Mesenchymal stem cell (in vitro differentiated cells and primary cell): ENCODE data around the gene HRC.

ENCODE experiments used
- DNase-seq: peaks from one replicate; pipeline ENCODE4 v3.0.0-alpha.2; 2013
- H2AFZ ChIP-seq: one replicate; pipeline ENCODE4 v1.6.1; 2013; ENCODE audit warnings: low read depth, mild to moderate bottlenecking, control low read depth, inconsistent platforms, low read length, moderate library complexity
- H2AK5ac ChIP-seq: 2 replicates; pipeline ENCODE4 v1.6.1; 2013; ENCODE audit warnings: low read length, moderate library complexity, mild to moderate bottlenecking, inconsistent platforms; ENCODE audit not compliant: severe bottlenecking
- H2BK120ac ChIP-seq: one replicate; pipeline ENCODE4 v1.6.1; 2013; ENCODE audit warnings: low read depth, mild to moderate bottlenecking, inconsistent platforms, low read length, moderate library complexity
- H2BK12ac ChIP-seq, 2 experiments: one replicate each; pipeline ENCODE4 v1.6.1; 2013; ENCODE audit warnings: inconsistent platforms in 2 of 2, low read length in 2 of 2, mild to moderate bottlenecking in 2 of 2, moderate library complexity in 2 of 2, control low read depth in 1 of 2
- H2BK15ac ChIP-seq: one replicate; pipeline ENCODE4 v1.6.1; 2013; ENCODE audit warnings: mild to moderate bottlenecking, low read depth, inconsistent platforms; ENCODE audit not compliant: poor library complexity, severe bottlenecking
- H2BK5ac ChIP-seq: 2 replicates; pipeline ENCODE4 v1.6.1; 2013; ENCODE audit warnings: low read depth, mild to moderate bottlenecking, low read length, control low read depth, inconsistent platforms; ENCODE audit not compliant: poor library complexity, severe bottlenecking
- H3K14ac ChIP-seq, 2 experiments: one replicate each; pipeline ENCODE4 v1.6.1; 2013; ENCODE audit warnings: inconsistent platforms in 2 of 2, low read length in 2 of 2, control low read depth in 1 of 2, mild to moderate bottlenecking in 1 of 2, moderate library complexity in 1 of 2
- H3K18ac ChIP-seq, 2 experiments: one replicate each; pipeline ENCODE4 v1.6.1; 2013; ENCODE audit warnings: inconsistent platforms in 2 of 2, low read length in 2 of 2, control low read depth in 1 of 2, low read depth in 1 of 2, mild to moderate bottlenecking in 1 of 2
- H3K23ac ChIP-seq, 2 experiments: one replicate each; pipeline ENCODE4 v1.6.1; 2013; ENCODE audit warnings: inconsistent platforms in 2 of 2, low read length in 2 of 2, mild to moderate bottlenecking in 2 of 2, moderate library complexity in 2 of 2, control low read depth in 1 of 2
- H3K27ac ChIP-seq: 2 replicates; pipeline ENCODE4 v1.5.1; 2013; ENCODE audit warnings: mild to moderate bottlenecking, moderate library complexity, low read length, control low read depth, inconsistent platforms; ENCODE audit not compliant: poor library complexity, severe bottlenecking
- H3K27me3 ChIP-seq, 2 experiments: 2 replicates each; pipeline versions ENCODE4 v1.6.1 to v1.7.0; 2013; ENCODE audit warnings: low read length in 2 of 2, mild to moderate bottlenecking in 2 of 2, moderate library complexity in 2 of 2, control low read depth in 1 of 2, inconsistent platforms in 1 of 2; ENCODE audit not compliant: control insufficient read depth in 1 of 2, insufficient read depth in 1 of 2
- H3K36me3 ChIP-seq, 2 experiments: 2 replicates each; pipeline versions ENCODE4 v1.6.1 to v1.7.0; 2013; ENCODE audit warnings: low read length in 2 of 2, control low read depth in 1 of 2, inconsistent platforms in 1 of 2, low read depth in 1 of 2, mild to moderate bottlenecking in 1 of 2; ENCODE audit not compliant: insufficient read depth in 2 of 2, control insufficient read depth in 1 of 2
- H3K4ac ChIP-seq, 2 experiments: one replicate each; pipeline ENCODE4 v1.6.1; 2013; ENCODE audit warnings: inconsistent platforms in 2 of 2, low read length in 2 of 2, mild to moderate bottlenecking in 2 of 2, moderate library complexity in 2 of 2, control low read depth in 1 of 2, low read depth in 1 of 2
- H3K4me1 ChIP-seq: 2 replicates; pipeline ENCODE4 v1.6.1; 2013; ENCODE audit warnings: low read depth, low read length, control low read depth; ENCODE audit not compliant: control insufficient read depth, insufficient read depth
- H3K4me2 ChIP-seq: 2 replicates; pipeline ENCODE4 v1.6.1; 2013; ENCODE audit warnings: low read length, mild to moderate bottlenecking, inconsistent platforms; ENCODE audit not compliant: poor library complexity, severe bottlenecking
- H3K4me3 ChIP-seq, 2 experiments: 2 replicates each; pipeline versions ENCODE4 v1.5.1 to v1.7.0; 2013; ENCODE audit warnings: low read length in 2 of 2, mild to moderate bottlenecking in 2 of 2, control low read depth in 1 of 2, low read depth in 1 of 2; ENCODE audit not compliant: insufficient read depth in 1 of 2
- H3K79me1 ChIP-seq: replicated peaks from 2 replicates; pipeline ENCODE4 v1.6.1; 2013; ENCODE audit warnings: mild to moderate bottlenecking, control low read depth, low read length, inconsistent platforms; ENCODE audit not compliant: poor library complexity, severe bottlenecking
- H3K9ac ChIP-seq: 2 replicates; pipeline ENCODE4 v1.7.0; 2013; ENCODE audit warnings: mild to moderate bottlenecking, low read length, moderate library complexity
- H3K9me3 ChIP-seq: 2 replicates; pipeline ENCODE4 v1.7.0; 2013; ENCODE audit warnings: mild to moderate bottlenecking, low read length; ENCODE audit not compliant: control insufficient read depth
- H4K8ac ChIP-seq: one replicate; pipeline ENCODE4 v1.6.1; 2013; ENCODE audit warnings: inconsistent platforms, mild to moderate bottlenecking, low read length, moderate library complexity
- H4K91ac ChIP-seq: one replicate; pipeline ENCODE4 v1.6.1; 2013; ENCODE audit warnings: mild to moderate bottlenecking, low read length, inconsistent platforms
- WGBS: methylation state at CpG from one replicate; pipeline ENCODE4 v1.1.7; 2013; ENCODE audit warnings: mixed read lengths; 5-methylcytosine and 5-hydroxymethylcytosine counted together

Gene HRC

DNA sequence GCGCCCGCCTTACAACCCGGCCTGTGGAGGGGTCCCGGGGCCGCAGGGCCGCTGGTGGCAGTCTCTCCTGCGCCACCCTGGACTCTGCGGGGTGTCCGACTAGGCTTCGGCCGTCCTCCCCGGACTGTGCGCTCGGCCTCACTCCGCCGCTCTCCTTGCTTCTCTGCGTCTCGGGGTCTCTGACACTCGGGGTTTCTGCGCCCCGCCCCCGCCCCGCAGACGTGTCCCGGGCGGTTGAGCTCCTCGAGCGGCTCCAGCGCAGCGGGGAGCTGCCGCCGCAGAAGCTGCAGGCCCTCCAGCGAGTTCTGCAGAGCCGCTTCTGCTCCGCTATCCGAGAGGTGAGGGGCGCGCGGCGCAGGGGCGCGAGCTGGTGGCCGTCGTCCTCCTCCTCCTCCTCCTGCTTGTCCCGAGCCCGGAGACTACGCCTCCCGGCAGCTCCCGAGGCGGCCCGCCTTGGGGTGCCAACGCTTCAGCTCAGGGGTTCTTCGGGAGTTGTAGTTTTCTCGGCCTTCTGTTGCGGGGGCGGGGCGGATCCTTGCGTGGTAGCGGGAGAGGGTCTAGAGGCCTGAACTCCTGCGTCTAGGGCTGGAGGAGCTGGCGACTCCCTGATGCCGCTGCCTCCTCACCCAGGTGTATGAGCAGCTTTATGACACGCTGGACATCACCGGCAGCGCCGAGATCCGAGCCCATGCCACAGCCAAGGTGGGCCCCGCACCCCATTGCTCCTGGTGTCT, 40.4 kb downstream of the HRC start:
- H4K91ac ChIP-seq = no peak overlapping the region
- peak overlapping the region; percentile 90 for H2AFZ ChIP-seq
- H3K79me1 ChIP-seq = peaks cover 5% of the 10 kb centered on the region

DNA sequence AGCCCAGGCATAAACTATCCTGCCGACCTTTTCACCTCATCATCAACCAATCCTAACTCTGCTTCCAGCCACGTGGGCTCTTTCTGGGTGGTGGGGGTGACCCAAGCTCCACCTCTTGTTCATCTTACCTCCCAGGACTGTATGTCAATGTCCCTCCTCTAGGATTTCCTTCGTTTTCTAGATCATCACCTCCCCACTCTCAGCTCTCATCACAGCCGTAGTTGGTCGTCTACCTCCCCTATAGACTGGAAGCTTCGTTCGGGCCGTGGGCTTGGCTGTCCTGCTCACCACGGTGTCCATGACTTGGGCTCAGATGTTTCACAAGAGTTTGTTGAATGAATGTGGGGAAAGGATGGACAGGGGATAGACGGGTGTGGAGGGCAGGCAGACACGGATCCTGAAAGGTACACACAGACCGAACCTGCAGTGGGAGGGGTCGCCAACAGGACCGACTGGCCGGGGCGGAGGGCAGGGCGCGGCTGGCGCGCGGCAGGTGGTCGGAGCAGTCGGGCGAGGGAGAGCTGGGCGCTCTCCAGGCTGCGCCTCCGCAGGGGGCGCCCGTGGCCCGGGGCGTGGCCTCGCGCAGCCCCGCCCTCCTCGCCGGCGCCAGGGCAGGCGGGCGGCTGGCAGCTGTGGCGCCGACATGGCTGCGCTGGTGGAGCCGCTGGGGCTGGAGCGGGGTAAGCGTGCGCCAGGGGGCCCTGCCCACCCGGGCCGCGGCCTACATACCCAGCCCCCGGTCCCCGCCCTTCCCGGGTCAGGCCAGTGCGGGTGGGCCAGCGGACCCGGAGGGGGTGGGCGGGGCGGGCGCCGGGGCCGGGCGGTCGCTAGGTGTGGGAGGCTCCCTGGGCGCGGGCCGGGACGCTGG, 41.2 kb downstream of the HRC start, which contains the start of gene LIN7B:
Gene LIN7B (plus strand): TSS at position 609 of the 868 bp plus-strand sequence. CDS start 35 bp downstream, at position 644.
- Histone ChIP-seq H2BK120ac (peak within 1 kb of the TSS; percentile 30), H3K4ac (peak within 1 kb of the TSS; percentile 24 to 80), H3K4me1 (peaks cover 19% of the 10 kb centered on the region), H4K8ac (no peak within 1 kb of the TSS), H3K23ac (peak within 1 kb of the TSS in 1 of 2 experiments; percentile 46), H4K91ac (no peak within 1 kb of the TSS), H2BK12ac (peak within 1 kb of the TSS in 1 of 2 experiments; percentile 81), H3K4me2 (peak within 1 kb of the TSS; percentile 94), H2AFZ (peak within 1 kb of the TSS; percentile 90), H3K36me3 (peaks cover 10 to 15% of the 10 kb centered on the region in 2 experiments), H2BK15ac (peak within 1 kb of the TSS; percentile 97), H3K9me3 (no peaks in the 10 kb centered on the region), H3K27ac (no peak within 1 kb of the TSS), H3K4me3 (peak within 1 kb of the TSS; percentile 84 to 85), H3K9ac (peak within 1 kb of the TSS; percentile 80), H2AK5ac (no peak within 1 kb of the TSS), H3K27me3 (no peaks in the 10 kb centered on the region), H2BK5ac (no peak within 1 kb of the TSS), H3K18ac (peak within 1 kb of the TSS; percentile 63 to 93), H3K14ac (peak within 1 kb of the TSS in 1 of 2 experiments; percentile 96), H3K79me1 (peaks cover 6% of the 10 kb centered on the region)
- peak; percentile 57 for DNase-seq
- WGBS = 3% methylated on average over 43 of the region's 66 CpGs

More for the DNA sequence above, 40.4 kb downstream of the HRC start:
- Histone ChIP-seq H3K4me3 (peak overlapping the region; percentile 84 to 85), H3K9ac (peak overlapping the region; percentile 80), H3K9me3 (no peaks in the 10 kb centered on the region), H3K23ac (peak overlapping the region in 1 of 2 experiments; percentile 46), H3K4me1 (peaks cover 25% of the 10 kb centered on the region), H3K18ac (peak overlapping the region; percentile 63 to 93), H2AK5ac (no peak overlapping the region), H3K14ac (peak overlapping the region in 1 of 2 experiments; percentile 96), H3K36me3 (peaks cover 2 to 9% of the 10 kb centered on the region in 2 experiments), H3K27ac (no peak overlapping the region), H2BK12ac (peak overlapping the region in 1 of 2 experiments; percentile 81), H2BK5ac (no peak overlapping the region), H3K27me3 (no peaks in the 10 kb centered on the region), H2BK15ac (peak overlapping the region; percentile 97), H2BK120ac (peak overlapping the region; percentile 30), H4K8ac (no peak overlapping the region), H3K4ac (peak overlapping the region; percentile 24 to 80), H3K4me2 (peak overlapping the region; percentile 94)
- WGBS = 11% methylated on average over 54 of the region's 68 CpGs
- DNase-seq = peak; percentile 58

DNA sequence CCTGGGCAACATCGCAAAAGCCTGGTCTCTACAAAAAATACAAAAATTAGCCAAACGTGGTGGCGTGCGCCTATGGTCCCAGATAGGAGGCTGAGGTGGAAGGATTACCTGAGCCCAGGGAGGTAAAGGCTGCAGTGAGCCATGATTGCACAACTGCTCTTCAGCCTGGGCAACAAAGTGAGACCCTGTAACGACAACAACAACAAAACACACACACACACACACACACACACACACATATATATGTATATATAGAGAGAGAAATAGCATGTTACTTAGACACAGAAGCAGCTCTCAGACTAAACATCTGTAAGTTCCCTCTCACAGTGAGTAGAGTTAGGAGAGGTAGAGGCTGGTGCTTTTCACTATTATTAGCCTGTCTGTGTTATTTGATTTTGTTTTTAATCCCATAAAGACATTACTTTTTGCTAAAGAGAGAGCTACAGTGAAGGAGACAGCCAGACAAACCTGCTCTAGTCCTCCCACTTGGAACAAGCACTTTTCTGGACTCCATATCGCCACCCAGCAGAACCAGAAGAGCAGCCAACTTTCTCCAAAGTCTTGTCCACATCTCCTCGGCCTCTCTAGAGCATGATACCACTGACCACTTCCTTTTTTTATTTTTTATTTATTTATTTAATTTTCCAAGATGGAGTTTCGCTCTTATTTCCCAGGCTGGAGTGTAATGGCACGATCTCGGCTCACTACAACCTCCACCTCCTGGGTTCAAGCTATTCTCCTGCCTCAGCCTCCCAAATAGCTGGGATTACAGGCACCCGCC, 43.8 kb downstream of the HRC start:
- Histone ChIP-seq H2AFZ (no peak overlapping the region), H3K27me3 (no peaks in the 10 kb centered on the region), H3K9ac (no peak overlapping the region), H2BK12ac (no peak overlapping the region), H3K4me3 (no peak overlapping the region), H3K9me3 (no peaks in the 10 kb centered on the region), H2BK15ac (no peak overlapping the region), H3K18ac (no peak overlapping the region), H3K79me1 (peaks cover 17% of the 10 kb centered on the region), H3K23ac (no peak overlapping the region), H2BK5ac (no peak overlapping the region), H3K4ac (no peak overlapping the region), H4K8ac (no peak overlapping the region), H2BK120ac (no peak overlapping the region), H3K4me1 (peaks cover 10% of the 10 kb centered on the region), H3K14ac (no peak overlapping the region), H3K4me2 (no peak overlapping the region), H3K27ac (no peak overlapping the region), H4K91ac (no peak overlapping the region), H2AK5ac (no peak overlapping the region), H3K36me3 (peaks cover 36 to 40% of the 10 kb centered on the region in 2 experiments)
- DNase-seq = no peak
- 95% methylated on average over 9 of the region's 11 CpGs for WGBS
